GM12892 (cell line): ENCODE results near the gene BASP1.

Source experiments
- POLR2A ChIP-seq: IDR thresholded peaks from 2 replicates; pipeline ENCODE4 v1.6.1; 2011; ENCODE audit warnings: low read depth, low read length, control low read depth
- POLR2AphosphoS5 ChIP-seq: IDR thresholded peaks from 2 replicates; pipeline ENCODE4 v1.6.1; 2011; ENCODE audit warnings: low read depth, low read length, control low read depth
- TAF1 ChIP-seq: IDR thresholded peaks from 2 replicates; pipeline ENCODE4 v1.6.1; 2011; ENCODE audit warnings: low read depth, mild to moderate bottlenecking, control low read depth, low read length, borderline replicate concordance

DNA sequence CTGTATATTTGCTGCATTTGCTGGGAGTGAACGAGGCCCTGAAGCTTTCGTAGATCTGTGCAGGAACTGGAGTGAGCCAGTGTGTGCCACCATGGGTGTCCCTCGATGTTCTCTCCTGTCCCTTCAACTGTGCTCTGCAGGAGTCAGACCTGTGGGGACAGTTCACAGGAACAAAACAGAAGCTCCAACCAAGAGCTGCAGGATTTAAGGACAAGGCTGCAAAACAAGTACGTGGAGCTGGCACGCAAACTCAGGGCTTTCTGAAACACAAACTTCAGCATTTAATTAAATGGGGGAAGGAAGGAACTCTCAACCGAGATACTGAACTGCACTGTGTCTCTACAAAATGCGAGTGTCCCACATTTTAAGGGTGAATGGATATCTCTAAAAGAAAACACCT lies 24.2 kb downstream of the BASP1 start:
- TF ChIP-seq POLR2A (no peak), TAF1 (no peak), POLR2AphosphoS5 (no peak)
